ENCODE measurements around the gene INSL3. TPM values are rescaled to one million over a fixed set of nuclear protein-coding genes. Genes with fewer than 3 reads are reported as not detected.

Gene INSL3
- total and polyA plus RNA-seq, 2 of the 13 experiments (the other 11 are each of a cell fraction or from before 2014, with no cell fraction given), result 0.30 TPM; not detected in 1

- no peak for TF ChIP-seq ETS1 (CRISPR knock-in tag; IDR thresholded peaks at IDR 0.05)
- peak; percentile 82 for TF ChIP-seq GATAD2A (CRISPR knock-in tag; IDR thresholded peaks at IDR 0.05)
- TF ChIP-seq, protein P1, sequence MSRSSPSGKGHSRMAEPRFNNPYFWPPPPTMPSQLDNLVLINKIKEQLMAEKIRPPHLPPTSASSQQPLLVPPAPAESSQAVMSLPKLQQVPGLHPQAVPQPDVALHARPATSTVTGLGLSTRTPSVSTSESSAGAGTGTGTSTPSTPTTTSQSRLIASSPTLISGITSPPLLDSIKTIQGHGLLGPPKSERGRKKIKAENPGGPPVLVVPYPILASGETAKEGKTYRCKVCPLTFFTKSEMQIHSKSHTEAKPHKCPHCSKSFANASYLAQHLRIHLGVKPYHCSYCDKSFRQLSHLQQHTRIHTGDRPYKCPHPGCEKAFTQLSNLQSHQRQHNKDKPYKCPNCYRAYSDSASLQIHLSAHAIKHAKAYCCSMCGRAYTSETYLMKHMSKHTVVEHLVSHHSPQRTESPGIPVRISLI (CRISPR knock-in tag; IDR thresholded peaks at IDR 0.05; ENCODE audit: borderline replicate concordance), result peak; percentile 56; the same call in 1 of the 2 replicates
- peak; percentile 90; the same call in 1 of the 2 replicates for TF ChIP-seq MTA1 (CRISPR knock-in tag; IDR thresholded peaks at IDR 0.05; ENCODE audit: borderline replicate concordance)
- no peak for TF ChIP-seq ZNF354B (CRISPR knock-in tag; IDR thresholded peaks at IDR 0.05)
- TF ChIP-seq, protein P2, sequence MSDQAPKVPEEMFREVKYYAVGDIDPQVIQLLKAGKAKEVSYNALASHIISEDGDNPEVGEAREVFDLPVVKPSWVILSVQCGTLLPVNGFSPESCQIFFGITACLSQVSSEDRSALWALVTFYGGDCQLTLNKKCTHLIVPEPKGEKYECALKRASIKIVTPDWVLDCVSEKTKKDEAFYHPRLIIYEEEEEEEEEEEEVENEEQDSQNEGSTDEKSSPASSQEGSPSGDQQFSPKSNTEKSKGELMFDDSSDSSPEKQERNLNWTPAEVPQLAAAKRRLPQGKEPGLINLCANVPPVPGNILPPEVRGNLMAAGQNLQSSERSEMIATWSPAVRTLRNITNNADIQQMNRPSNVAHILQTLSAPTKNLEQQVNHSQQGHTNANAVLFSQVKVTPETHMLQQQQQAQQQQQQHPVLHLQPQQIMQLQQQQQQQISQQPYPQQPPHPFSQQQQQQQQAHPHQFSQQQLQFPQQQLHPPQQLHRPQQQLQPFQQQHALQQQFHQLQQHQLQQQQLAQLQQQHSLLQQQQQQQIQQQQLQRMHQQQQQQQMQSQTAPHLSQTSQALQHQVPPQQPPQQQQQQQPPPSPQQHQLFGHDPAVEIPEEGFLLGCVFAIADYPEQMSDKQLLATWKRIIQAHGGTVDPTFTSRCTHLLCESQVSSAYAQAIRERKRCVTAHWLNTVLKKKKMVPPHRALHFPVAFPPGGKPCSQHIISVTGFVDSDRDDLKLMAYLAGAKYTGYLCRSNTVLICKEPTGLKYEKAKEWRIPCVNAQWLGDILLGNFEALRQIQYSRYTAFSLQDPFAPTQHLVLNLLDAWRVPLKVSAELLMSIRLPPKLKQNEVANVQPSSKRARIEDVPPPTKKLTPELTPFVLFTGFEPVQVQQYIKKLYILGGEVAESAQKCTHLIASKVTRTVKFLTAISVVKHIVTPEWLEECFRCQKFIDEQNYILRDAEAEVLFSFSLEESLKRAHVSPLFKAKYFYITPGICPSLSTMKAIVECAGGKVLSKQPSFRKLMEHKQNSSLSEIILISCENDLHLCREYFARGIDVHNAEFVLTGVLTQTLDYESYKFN (CRISPR knock-in tag; conservative IDR thresholded peaks at IDR 0.05), result peak; percentile 76
- TF ChIP-seq TARDBP (CRISPR knock-in tag; IDR thresholded peaks at IDR 0.05), result peak; percentile 80
- peak; percentile 60; the same call in 1 of the 2 replicates for TF ChIP-seq PITX1 (CRISPR knock-in tag; IDR thresholded peaks at IDR 0.05)
- peak; percentile 98 for TF ChIP-seq CTCF (CRISPR knock-in tag; IDR thresholded peaks at IDR 0.05)
- TF ChIP-seq, protein P3, sequence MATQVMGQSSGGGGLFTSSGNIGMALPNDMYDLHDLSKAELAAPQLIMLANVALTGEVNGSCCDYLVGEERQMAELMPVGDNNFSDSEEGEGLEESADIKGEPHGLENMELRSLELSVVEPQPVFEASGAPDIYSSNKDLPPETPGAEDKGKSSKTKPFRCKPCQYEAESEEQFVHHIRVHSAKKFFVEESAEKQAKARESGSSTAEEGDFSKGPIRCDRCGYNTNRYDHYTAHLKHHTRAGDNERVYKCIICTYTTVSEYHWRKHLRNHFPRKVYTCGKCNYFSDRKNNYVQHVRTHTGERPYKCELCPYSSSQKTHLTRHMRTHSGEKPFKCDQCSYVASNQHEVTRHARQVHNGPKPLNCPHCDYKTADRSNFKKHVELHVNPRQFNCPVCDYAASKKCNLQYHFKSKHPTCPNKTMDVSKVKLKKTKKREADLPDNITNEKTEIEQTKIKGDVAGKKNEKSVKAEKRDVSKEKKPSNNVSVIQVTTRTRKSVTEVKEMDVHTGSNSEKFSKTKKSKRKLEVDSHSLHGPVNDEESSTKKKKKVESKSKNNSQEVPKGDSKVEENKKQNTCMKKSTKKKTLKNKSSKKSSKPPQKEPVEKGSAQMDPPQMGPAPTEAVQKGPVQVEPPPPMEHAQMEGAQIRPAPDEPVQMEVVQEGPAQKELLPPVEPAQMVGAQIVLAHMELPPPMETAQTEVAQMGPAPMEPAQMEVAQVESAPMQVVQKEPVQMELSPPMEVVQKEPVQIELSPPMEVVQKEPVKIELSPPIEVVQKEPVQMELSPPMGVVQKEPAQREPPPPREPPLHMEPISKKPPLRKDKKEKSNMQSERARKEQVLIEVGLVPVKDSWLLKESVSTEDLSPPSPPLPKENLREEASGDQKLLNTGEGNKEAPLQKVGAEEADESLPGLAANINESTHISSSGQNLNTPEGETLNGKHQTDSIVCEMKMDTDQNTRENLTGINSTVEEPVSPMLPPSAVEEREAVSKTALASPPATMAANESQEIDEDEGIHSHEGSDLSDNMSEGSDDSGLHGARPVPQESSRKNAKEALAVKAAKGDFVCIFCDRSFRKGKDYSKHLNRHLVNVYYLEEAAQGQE (IDR thresholded peaks at IDR 0.05; ENCODE audit: borderline replicate concordance in 1 of 2, low read depth in 1 of 2, low read length in 2 of 2), result no peak
- TF ChIP-seq ZNF768 (CRISPR knock-in tag; IDR thresholded peaks at IDR 0.05), result peak; percentile 25; the same call in 1 of the 2 replicates
- TF ChIP-seq DMAP1 (CRISPR knock-in tag; IDR thresholded peaks at IDR 0.05), result peak; percentile 57; the same call in 1 of the 2 replicates
- TF ChIP-seq, protein P4, sequence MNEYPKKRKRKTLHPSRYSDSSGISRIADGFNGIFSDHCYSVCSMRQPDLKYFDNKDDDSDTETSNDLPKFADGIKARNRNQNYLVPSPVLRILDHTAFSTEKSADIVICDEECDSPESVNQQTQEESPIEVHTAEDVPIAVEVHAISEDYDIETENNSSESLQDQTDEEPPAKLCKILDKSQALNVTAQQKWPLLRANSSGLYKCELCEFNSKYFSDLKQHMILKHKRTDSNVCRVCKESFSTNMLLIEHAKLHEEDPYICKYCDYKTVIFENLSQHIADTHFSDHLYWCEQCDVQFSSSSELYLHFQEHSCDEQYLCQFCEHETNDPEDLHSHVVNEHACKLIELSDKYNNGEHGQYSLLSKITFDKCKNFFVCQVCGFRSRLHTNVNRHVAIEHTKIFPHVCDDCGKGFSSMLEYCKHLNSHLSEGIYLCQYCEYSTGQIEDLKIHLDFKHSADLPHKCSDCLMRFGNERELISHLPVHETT (CRISPR knock-in tag; conservative IDR thresholded peaks at IDR 0.05), result no peak
- no peak for TF ChIP-seq CCDC6 (CRISPR knock-in tag; IDR thresholded peaks at IDR 0.05)
- TF ChIP-seq SMC3 (IDR thresholded peaks at IDR 0.05; ENCODE audit: low read length), result peak; percentile 58
- no peak for TF ChIP-seq RCOR2 (CRISPR knock-in tag; IDR thresholded peaks at IDR 0.05)
- no peak for TF ChIP-seq ZNF484 (CRISPR knock-in tag; IDR thresholded peaks at IDR 0.05; ENCODE audit: borderline replicate concordance, low read depth)
Observed at GRCh38 chr19:17766543-17767131, 54.7 kb downstream of the INSL3 start (continued).
